CD4-positive, alpha-beta T cell treated with Interleukin-1 beta for 1 hour (primary cell): ENCODE data around the gene MNX1.

Source experiments
- DNase-seq, 2 donors: peaks; one replicate each; pipeline ENCODE4 v3.0.0-alpha.2; 2020 to 2022

Gene MNX1

DNA sequence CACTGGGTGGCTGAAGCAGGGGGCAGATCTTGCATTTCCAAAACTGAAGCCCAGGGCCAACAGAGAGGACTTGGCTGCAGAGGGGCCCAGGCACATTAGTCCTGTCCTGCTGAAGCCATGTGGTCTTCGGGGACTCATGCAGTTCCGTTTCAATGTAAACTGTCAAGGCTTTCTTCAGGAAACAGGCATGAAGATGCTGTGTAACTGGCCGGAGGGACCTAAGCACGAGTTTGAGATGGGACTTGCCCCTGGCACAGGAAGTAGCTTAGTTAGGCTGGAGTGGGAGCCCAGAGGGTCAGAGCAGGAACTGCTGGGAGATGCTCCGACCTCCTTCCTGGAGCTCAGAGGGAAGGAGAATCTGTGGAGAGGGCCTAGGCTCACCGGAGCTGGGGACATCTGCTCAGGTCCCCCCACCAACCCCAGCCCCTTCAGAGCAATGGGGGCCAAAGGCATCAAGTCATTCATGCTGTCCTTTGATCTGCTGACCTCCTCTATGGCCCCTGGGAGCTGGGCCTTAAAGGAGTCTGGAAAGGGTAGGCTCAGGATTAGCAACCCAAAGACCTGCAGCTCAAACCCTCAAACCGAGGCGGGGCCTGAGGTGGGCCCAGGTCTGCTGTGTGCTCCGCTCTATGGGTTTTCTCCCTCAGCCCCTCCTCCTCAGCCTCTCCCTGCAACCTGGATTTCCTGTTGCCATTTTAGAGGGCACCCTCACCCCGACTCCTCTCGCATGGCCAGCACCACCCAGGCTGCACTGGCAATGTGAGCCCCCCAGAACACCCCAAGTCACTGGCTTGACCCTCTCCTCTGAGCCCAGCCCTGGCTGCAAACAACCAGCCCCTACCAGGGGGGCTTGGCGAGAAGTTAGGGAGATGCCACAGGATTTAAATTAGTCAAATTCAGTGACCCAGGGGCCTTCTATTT is 4.4 kb upstream of the MNX1 start:
- no peak for DNase-seq

- no peak for DNase-seq
Measured at GRCh38 chr7:157013602-157014549, 3.4 kb upstream of the MNX1 start.

DNA sequence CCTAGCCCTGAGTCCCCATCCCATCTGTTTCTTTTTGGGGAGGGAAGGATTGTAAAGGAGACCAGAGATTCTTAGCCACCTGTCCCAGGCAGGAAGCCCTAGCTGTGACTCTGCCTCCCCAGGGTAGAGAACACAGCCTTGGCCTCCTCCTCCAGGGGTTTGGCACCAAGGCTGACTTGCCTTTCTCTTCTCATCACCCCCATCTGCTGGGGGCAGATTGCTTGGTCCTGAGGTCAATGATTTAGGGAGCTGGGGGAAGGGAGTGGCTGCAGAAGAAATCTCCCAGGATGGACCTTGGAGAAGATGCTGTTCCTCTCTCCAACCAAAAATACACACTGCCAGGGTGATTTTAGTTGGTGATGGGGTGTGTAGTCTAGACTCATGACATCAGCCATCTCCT is 2.6 kb upstream of the MNX1 start:
- DNase-seq, result no peak

DNA sequence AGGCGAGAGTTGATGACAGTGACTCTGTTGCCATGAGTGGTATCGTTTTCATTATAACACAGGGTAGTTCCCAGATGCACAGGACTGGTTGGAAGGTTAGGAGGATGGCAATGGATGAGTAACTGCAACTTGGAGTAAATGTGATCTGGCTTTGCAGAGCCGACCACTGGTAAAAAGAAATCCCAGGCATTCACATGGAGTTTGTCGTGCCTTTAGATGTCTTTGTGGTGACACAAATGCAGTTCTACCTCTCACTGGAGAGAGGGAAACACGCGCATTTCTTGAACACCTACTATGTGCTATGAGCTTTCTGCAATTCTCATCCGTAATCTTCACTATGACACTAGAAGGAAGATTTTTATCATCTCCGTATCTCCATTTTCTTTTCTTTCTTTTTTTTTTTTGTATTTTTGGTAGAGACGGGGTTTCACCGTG is 1.7 kb upstream of the MNX1 start:
- DNase-seq, result no peak

DNA sequence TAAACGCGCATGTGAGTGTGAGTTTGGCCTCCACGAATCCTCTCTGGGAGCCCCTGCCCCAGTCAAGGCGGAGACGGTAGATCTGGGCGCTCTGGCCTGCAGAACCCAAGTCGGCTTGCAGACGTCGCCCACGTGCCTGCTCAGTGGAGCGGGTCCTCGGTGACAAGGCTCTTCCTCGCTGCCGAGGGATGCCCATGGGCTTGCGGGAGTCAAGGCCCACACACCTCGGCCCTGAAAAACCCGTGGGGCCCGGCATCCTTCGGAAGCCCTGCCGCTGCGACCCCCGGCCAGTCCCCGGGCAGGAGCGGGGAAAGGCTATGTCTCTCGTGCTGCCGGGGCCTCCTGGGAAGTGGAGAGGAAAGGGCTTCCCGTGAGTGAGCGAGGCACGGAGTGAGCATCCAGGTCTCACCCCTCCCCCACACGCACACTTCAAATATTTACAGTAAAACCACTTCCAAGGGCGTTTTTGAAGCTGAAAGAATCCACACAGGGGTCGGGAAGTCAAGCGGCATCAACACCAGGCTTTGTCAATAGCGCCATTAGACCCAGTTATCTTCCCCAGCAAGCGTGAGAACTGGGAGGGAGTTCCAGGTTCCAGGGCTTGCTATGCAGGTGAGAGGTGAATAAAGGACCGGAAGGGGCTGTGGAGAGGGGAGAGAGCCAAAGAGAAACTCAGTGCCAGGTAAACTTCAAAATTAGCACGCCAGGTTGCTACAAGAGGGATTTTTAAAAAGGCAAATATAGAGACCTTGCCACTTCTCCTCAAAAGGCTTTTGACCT is 1.1 kb upstream of the MNX1 start:
- no peak for DNase-seq

DNA sequence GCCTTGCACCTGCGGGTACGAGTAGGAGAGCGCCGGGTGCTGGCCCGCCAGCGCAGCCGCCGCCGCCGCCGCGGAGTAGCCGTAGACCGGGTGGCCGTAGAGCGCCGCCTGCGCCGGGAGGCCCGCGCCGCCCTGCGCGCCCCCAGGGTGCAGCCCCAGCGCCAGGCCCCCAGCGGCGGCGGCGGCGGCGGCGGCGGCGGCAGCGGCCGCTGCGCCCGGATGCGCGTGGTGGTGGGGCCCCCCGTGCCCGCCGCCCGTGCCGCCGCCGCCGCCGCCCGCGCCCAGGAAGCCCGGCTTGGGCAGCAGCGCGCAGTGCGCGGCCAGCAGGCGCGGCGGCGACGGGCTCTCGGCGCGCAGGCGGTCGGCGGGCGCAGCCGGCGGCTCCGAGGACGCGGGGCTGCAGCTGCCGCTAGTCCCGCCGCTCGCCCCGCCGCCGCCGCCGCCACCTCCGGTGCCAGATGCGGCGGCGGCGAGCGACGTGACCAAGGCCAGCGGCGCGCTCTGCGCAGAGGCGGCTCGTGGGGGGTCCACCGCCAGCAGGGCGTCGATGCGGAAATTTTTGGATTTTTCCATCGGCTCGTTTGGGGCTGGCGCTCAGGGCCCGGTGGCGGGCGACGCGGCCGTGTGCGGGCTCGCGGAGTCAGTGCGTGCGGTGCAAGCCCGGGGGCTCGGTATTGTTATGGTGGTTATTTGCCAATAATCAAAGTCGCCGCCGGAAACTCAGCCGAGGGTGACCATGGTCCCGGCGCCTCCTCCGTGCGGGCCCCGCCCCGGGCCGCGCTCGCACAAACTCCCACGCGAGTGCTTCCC is 480 bp downstream of the MNX1 start:
- DNase-seq, result no peak

DNA sequence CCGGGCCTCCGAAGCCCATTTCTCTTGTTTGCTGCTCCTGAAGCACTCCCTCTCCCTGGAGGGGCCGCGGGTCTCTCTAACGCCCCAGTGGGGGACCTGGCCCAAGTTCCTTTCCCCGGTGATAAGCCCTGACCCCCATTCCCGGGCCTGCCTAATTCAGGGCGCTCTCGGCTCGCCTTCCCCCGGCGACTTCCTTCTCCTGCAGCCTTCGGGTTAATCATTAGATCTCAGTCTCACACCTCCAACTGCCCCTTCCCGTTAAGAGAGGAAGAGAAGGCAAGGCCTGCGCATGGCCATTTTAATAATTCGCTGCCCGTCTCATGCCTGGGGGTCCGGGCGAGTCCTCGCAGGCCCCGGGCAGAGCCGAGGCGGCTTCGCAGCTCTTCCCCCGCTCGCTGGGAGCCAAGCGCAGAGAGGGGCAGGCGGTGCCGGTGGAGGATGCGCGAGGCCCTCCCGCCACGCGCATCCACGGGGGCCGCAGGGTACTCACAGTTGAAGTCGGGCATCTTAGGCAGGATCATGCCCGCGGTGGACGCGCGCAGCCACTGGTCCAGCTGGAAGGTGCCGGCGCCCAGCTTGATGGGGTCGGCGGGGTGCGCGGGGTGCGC is 1.2 kb downstream of the MNX1 start:
- DNase-seq, result no peak

- no peak for DNase-seq
Measured at GRCh38 chr7:157008206-157009169, 2.0 kb downstream of the MNX1 start.

- DNase-seq, result no peak
Measured at GRCh38 chr7:157007470-157008066, 2.9 kb downstream of the MNX1 start.

DNA sequence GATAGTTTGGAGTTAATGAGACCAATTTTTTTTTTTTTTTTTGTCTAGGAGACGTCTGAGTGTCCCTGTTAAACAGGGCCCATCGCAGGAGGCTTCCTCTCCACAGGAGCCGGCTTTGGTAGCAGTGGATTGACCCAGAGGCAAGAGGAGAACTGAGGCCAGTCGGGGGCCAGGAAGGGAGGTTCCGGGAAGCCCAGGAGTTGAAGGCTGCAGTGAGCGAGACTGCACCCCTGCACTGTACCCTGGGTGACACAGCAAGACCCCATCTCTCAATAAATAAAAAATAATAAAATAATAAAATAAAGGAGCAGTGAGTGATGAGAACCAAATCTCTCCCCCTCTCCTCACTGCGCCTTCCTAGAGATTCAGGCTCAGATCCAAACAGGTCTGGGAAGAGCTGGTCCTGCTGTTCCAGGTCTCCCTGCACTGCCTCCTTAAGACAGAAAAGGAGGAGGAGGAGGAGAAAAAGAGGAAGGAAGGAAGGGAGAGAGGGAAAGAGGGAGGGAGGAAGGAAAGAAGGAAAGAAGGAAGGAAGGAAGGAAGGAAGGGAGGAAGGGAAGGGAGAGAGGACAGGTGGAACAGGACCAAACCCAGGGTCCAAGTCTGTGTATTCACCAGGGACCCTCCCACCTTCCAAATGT is 3.5 kb downstream of the MNX1 start:
- DNase-seq, result no peak

- DNase-seq, result no peak
Measured at GRCh38 chr7:157006205-157006747, 4.2 kb downstream of the MNX1 start.

GRCh38 chr7:157005456-157006204 is 4.8 kb downstream of the MNX1 start:
- no peak for DNase-seq

DNA sequence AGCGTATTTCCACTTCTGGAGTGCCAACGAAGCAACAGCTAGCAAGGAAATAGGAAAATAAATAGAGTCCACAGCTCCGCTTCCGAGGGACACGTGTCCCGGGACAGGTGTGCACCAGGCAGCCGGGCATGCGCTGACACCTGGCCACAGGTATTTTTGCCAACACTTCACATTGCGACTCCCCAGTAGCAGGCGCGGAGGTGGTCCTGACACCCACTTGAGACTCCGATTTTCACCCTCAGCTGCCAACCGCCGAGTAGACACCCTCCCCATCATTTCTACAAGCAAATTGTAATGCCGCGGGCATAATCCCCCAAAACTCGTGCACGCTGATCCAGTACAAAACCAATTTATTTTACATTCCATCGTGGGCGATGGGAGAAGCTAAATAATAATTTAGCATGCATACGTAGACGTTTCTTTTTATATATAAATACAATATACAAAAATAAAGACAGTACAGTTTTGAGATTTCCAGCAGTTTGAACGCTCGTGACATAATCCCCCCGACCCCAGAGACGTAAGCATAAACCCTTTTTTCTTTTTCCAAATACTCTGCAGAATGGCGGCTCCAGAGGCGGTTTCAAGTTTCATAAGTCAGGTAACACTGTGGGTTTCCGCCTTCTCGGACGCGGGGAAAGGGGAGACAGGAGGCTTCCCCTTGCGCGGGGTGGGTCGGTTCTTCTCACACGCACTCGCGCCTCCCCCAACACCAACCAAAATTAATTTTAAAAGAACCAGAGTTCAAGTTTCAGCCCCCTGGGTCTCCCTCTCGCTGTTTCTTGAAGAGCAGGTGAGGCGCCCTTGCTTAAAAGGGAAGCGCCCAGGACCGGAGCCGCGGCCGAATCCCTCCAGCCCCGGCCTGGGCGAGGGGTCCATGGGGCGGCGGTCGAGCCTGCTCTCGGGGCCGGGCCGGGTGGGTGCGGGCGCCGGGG is 5.7 kb downstream of the MNX1 start:
- DNase-seq, result no peak

DNA sequence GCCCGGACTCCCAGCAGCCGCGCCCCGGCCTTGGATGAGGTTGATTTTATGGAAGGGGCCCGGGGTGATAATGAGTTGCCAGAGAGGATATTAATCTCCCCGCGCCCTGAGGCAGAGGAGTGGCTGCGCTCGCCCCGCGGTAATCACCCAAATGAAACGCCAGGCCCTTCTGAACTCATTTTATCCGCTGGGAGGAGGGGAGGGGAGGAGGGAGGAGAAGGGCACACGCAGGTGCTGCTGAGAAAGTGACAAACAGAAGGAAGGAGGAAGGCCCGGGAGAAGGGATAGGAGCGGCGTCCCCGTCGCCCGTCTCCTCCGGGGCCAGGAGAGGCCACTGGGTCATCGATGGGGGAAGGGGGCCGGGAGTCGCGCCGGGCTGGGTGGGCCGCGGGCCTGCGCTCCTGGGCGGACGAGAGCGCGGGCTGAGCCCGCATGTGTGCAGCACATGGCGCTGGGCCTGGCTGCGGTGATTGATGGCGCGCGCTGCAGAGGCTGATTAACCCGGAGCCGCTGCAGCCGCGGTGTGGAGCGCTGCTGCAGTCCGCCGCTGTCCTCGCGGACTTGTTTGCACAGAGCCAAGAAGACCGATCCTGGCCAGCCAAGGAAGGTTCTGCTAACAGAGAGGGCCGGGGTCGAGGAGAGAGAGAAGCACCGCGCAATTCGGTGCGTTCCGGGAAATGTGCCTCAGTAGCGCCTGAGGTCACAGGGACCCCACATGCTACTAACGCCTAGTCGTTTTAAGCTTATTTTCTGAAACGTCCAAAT is 6.5 kb downstream of the MNX1 start:
- no peak for DNase-seq

- DNase-seq, result no peak
Measured at GRCh38 chr7:157003445-157003755, 7.1 kb downstream of the MNX1 start.

GRCh38 chr7:157002819-157003421 is 7.5 kb downstream of the MNX1 start:
- DNase-seq, result no peak
